Activated CD8-positive, alpha-beta memory T cell treated with anti-CD3 and anti-CD28 coated beads, Interleukin-2, amount 50 U/mL, for 24 hours (primary cell): ENCODE measurements around the gene KRT73.

Experiments
- DNase-seq: peaks from one replicate; pipeline ENCODE4 v3.0.0-alpha.2; 2020; ENCODE audit errors: extremely low read depth

KRT73 gene

GRCh38 chr12:52618216-52618615 is at the start of gene KRT73:
Gene KRT73, minus strand, starts transcription at chr12:52618559. Its CDS starts 35 bp downstream, at chr12:52618524.
- no peak for DNase-seq

- DNase-seq = no peak
These were observed 49.6 kb upstream of the KRT73 start for GRCh38 chr12:52667931-52668330.

GRCh38 chr12:52667509-52667908 is 49.1 kb upstream of the KRT73 start:
- no peak for DNase-seq

GRCh38 chr12:52666471-52666870 is 48.1 kb upstream of the KRT73 start:
- no peak for DNase-seq

GRCh38 chr12:52663420-52663819 is 45.1 kb upstream of the KRT73 start:
- no peak for DNase-seq

GRCh38 chr12:52662918-52663229 is 44.5 kb upstream of the KRT73 start:
- no peak for DNase-seq

- no peak for DNase-seq
These were observed 43.9 kb upstream of the KRT73 start for GRCh38 chr12:52662093-52662917.

- DNase-seq = no peak
These were observed 43.3 kb upstream of the KRT73 start for GRCh38 chr12:52661668-52662067.

GRCh38 chr12:52660934-52661499 is 42.7 kb upstream of the KRT73 start:
- no peak for DNase-seq

- DNase-seq = no peak
These were observed 41.6 kb upstream of the KRT73 start for GRCh38 chr12:52659951-52660350.

GRCh38 chr12:52659395-52659794 is 41.0 kb upstream of the KRT73 start:
- no peak for DNase-seq

- no peak for DNase-seq
These were observed 39.8 kb upstream of the KRT73 start for GRCh38 chr12:52658196-52658595.

GRCh38 chr12:52657250-52657902 is 39.0 kb upstream of the KRT73 start:
- no peak for DNase-seq

- no peak for DNase-seq
These were observed 38.3 kb upstream of the KRT73 start for GRCh38 chr12:52656616-52657015.

GRCh38 chr12:52655720-52656124 is 37.4 kb upstream of the KRT73 start:
- DNase-seq = no peak

- no peak for DNase-seq
These were observed 36.9 kb upstream of the KRT73 start for GRCh38 chr12:52655251-52655650.

GRCh38 chr12:52651726-52652261 is 33.4 kb upstream of the KRT73 start, which contains the start of gene KRT2:
Gene KRT2, minus strand, starts transcription at chr12:52652211. Its CDS starts 69 bp downstream, at chr12:52652142.
- no peak for DNase-seq

GRCh38 chr12:52650520-52651081 is 32.2 kb upstream of the KRT73 start:
- no peak for DNase-seq

GRCh38 chr12:52649066-52649465 is 30.7 kb upstream of the KRT73 start:
- DNase-seq = no peak

GRCh38 chr12:52648012-52648550 is 29.7 kb upstream of the KRT73 start:
- no peak for DNase-seq

GRCh38 chr12:52647601-52648000 is 29.2 kb upstream of the KRT73 start:
- DNase-seq = no peak

- DNase-seq = no peak
These were observed 28.3 kb upstream of the KRT73 start for GRCh38 chr12:52646613-52647012.
